ENCODE data around the gene TBC1D14.
A peak's percentile ranks its signal among the peaks of the same experiment; 100 is the strongest.

TBC1D14 gene

DNA sequence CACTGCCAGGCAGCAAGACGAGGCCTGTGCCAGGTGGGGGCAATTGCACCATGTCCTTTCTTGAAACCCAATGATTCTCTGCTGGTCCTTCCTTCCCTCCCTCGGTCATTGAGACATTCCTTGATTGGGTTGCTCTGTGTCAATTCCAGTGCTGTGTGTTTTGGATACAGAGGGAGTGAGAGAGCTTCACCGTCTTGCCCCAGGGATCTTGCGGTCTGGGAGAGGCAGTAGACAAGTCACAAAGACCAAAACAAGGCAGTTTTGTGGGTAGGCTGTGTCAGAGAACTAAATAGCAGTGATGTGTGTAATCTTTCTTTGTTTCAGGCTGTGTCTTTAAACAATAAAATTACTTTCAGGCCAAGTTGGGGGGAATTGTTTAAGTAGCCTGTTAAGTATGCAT, 94.7 kb downstream of the TBC1D14 start:
- no peak for DNase-seq

DNA sequence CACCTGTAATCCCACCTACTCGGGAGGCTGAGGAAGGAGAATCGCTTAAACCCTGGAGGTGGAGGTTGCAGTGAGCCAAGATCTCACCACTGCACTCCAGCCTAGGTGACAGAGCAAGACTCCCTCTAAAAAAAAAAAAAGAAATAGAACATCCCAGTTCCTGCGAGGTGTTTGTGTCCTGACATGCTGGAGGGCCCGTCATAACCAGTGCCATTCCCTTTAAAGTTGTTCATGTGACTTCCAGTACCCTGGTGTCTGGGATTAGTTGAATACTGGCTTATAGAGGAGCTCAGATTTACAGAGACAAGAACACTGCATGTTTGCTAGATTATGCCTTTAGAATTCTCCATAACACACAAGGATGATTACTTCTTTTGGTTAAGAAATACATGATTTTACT, 95.9 kb downstream of the TBC1D14 start:
- DNase-seq, result no peak

- DNase-seq, result no peak
Measured at GRCh38 chr4:7006411-7006810, 96.8 kb downstream of the TBC1D14 start.

DNA sequence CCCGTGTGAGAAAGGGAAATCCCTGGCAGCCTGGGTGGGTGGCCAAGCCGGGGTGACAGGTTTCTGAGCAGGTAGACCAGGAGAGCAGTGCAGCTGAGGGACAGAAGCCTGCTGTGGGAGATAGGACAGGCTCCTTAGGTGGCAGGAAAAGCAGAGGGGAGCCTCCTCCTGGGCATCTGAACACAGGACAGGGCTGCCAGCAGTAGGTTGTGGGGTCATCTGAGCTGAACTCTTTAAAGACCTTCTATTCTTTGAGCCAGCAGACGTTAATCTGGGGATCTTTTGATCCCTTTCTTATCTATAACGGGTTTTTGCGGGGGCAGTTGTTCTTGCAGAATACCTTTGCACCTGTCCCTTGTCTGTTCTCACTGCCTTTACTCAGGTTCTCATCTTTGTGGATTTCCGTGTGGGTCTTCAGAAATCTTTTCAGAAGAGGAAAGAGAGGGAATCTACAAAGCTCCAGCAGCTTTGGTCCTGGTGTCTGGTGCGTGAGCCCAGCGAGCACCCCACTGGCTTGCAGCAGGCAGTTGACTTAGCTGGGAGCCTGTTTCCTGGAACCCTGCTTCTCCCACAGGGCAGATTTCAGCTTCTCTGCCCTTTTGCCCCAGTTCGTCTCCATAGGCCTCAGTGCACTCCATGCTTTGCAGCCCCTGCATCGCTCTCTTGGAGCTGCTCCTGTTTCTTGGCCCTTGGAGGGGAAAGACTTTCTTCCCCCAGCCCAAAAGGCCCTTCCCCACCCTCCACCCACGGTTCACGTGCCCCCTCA, 97.7 kb downstream of the TBC1D14 start:
- no peak for DNase-seq

- DNase-seq, result no peak
Measured at GRCh38 chr4:7007944-7008343, 98.3 kb downstream of the TBC1D14 start.

DNA sequence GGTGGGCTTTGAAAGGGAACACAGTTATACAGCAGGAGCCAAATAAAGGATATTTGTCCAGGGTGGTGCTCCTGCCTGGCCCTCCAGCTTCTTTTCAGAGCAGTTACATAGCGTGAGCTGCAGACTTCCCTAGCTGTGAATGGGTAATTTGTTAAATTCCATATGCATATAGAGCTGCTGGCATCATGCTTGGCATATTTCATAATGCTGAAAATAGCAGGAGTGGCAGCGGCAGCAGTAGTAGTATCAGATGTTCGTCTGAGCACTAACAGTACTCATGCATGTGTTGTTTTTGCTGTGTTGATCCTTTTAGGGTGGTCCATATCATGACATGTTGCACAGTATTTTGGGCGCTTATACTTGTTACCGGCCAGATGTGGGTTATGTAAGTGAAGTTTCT, 99.9 kb downstream of the TBC1D14 start:
- no peak for DNase-seq

DNA sequence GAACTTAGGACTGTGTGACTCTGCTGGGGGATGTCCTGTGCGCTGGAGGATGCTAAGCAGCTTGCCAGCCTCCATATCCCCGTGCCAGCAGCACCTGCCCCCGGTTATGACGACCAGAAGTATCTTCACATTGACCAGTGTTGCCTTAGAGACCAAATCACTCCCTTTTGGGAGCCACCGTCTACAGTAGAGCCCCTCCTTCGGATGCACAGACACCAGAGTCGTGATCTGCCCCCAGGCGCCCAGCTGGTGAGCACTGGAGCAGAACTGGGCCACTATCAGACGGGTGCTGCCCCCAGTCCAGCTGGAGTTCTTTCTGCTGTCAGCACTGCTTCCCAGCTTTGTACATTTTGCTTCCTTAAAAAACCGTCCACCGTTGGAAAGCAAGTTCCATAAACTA, 103.5 kb downstream of the TBC1D14 start:
- DNase-seq, result no peak

DNA sequence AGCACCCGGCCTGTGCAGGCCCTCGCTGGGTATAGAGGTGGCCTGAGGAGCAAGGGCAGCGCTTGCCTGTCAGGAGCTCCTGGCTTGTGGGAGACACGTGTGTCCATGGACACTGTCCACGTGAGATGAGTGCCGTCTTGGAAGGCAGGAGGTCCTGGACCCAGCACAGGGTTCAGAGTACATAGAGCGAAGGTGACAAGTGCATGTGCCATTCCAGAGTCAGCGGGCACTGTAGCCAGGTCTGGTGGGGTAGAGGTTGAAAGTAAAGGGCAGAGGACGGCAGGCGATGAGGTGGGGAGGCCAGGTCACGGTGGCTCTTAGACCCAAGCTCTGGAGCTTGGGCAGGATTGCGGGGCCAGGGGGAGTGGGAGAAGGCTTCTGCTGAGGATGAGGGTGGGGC, 105.2 kb downstream of the TBC1D14 start:
- no peak for DNase-seq

GRCh38 chr4:7015383-7016035, 105.9 kb downstream of the TBC1D14 start:
- no peak for DNase-seq

GRCh38 chr4:7016086-7016485, 106.5 kb downstream of the TBC1D14 start:
- no peak for DNase-seq

DNA sequence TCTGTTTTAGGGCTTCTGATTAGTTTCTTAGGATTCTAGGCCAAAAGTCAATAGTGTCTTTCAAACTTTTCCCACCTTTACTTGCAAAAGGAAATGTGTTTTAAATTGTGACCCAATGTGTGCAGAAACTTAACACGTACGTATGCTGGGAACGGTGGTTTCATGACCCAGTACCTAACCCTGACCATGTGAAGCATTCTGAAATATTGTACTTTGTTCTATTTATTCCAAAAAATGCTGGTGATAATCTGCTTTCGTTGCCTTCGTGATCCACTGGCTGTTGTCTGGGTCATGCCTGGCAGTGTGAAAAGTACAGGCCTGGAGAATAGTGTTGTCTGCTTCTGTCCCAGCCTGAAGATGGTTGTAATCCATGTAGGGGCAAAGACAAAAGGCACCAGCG, 106.9 kb downstream of the TBC1D14 start:
- DNase-seq, result no peak

DNA sequence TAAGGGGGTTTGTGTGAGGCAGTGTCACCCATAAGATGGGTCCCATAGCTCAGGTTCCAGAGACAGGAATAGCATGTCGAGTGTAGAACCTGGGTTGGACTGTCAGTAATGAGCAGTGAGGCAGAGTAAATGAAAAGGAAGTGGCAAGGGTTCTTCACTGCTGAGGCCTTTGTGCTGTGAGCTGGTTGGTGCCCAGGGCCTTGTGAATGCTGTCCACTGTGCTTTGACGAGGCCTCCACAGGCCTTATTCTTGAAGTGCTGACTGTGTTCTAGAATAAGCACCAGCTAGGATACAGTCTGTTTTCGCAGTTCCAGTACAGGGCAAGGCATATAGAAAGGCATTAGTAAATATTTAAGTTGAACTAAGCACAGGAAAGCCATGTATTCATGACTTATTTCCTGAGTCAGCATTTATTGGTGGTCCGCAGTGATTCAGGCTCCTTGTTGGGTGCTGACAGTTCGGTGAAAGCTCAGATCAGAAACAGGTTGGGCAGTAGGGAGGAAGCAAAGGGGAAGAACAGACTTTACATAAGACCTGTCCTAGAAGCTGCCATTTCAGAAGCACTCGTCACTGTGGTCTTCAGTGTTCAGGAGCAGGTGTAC, 107.9 kb downstream of the TBC1D14 start:
- DNase-seq, result no peak

DNA sequence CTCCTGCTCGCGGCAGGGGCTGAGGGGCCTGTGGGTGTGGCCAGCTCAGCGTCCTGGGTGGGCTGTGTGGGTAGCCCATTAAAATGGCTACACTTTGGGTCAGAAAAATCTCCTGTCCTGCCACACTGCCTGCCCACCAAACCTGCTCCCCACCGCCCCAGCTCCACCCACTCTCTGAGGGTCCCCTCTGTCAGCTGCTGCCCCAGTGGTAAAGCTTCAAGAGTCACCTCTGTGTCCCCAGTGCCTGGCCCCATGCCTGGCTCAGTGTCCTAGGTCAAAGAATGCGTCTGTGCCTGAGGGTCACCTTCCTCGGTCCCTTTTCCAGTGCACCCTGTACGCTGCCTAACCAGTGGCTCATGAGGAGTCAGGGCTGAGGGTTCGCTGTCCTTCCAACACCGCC, 108.7 kb downstream of the TBC1D14 start:
- no peak for DNase-seq

- no peak for DNase-seq
Measured at GRCh38 chr4:7019367-7019766, 109.7 kb downstream of the TBC1D14 start.

DNA sequence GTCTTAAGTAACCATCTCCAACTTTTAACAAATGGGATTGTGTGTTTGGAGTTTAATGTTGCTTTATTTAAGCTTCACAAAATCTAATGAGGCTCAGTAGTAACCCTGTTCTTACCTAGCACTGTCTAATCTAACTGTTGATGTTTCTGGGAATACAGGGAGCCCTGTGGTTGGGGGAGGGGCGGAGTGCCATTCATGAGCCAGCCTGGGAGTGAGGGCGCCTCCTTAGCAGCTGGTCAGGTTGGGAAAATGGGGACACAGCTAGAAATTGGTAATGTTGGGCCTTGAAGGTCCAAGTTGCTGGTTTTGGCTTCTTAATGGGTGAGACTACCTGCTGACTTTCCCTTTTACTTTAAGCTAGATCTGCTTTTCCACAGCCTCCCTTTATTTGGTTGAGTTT, 110.7 kb downstream of the TBC1D14 start:
- no peak for DNase-seq

GRCh38 chr4:7020856-7021255, 111.2 kb downstream of the TBC1D14 start:
- DNase-seq, result no peak

DNA sequence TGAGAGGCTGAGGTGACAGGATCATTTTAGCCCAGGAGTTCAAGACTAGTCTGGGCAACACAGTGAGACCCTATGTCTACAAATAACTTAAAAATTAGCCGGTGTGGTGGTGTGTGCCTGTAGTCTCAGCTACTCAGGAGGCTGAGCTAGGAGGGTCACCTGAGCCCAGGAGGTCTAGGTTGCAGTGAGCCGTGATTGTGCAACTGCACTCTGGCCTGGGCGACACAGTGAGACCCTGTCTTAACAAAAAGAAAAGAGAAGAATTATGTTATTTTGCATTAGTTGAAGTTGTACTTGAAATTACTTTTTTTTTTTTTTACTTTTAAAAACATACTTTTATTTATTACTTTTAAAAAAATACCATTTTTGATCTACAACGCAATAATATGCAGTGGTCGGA, 111.7 kb downstream of the TBC1D14 start:
- DNase-seq, result no peak

- peak; percentile 99 for DNase-seq
Measured at GRCh38 chr4:7021930-7022664, 112.5 kb downstream of the TBC1D14 start.

- no peak for DNase-seq
Measured at GRCh38 chr4:7023486-7023885, 113.9 kb downstream of the TBC1D14 start.

DNA sequence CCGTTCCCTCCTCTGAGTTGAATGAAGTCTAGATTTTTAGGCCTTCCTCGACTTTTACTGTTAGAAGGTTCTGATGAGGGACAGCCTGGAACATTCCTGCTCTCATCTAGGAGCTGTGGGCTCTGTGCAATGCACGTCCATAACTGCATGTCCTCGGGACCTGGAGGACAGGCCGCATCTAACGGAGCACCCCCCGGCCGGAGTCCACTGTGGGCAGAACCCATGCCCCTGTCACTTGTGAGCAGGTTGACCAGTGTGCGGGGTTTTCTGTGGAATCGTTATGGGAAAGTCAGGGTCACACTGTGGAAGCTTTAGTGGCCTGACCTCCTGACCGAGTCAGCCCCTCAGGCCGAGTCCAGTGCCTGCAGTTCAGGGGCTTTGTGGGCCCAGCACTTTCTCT, 114.3 kb downstream of the TBC1D14 start:
- no peak for DNase-seq

- no peak for DNase-seq
Measured at GRCh38 chr4:7024336-7024890, 114.8 kb downstream of the TBC1D14 start.

DNA sequence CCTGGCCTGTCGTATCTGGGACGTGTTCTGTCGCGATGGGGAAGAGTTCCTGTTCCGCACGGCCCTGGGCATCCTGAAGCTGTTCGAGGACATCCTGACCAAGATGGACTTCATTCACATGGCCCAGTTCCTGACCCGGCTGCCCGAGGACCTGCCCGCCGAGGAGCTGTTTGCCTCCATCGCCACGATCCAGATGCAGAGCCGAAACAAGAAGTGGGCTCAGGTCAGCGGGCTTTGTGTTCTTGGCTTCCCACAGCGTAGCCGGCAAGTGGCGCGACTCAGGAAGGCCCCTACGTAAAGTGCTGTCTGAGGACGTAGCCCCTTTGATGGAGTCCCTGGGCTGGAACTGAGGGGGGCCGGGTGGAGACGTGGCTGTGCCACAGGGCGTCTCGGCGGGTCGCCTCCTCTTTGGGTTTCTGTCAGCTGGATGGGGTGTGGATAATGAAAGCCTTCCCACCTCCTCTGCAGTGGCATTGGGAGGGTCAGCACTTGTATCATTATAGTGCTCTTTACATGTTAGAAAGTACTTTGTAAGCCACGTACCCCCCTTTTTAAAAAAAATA, 115.5 kb downstream of the TBC1D14 start:
- DNase-seq, result no peak

- no peak for DNase-seq
Measured at GRCh38 chr4:7026107-7026506, 116.5 kb downstream of the TBC1D14 start.
